ENCODE results near the gene CCR1. TPM values are rescaled to one million over a fixed set of nuclear protein-coding genes. Genes with fewer than 3 reads are reported as not detected.

CCR1 gene
- total RNA-seq, 3 donors from 2014 or later, result 4.3 to 15.0 (median 9.2) TPM

DNA sequence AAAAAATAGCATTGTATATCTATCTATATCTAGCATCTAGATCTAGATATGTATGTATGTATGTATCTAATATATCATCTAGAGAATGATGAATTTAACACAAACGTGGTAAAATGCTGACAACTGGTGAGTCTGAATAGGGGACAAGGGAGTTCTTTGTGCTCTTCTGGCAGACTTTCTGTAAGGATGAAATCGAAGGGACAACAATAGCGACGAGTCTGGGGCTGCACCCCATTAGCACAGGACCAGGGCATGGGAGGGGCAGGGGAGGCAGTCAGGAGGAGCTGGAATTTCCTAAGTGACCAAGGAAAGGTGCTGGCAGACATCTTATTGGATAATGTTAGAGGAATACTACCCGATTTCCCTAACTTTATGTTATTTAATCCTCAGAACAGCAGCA lies 7.9 kb downstream of the CCR1 start:
- no peak overlapping the region for H3K27ac ChIP-seq
- TF ChIP-seq POLR2AphosphoS5 (IDR thresholded peaks at IDR 0.05) (no peak), POLR2A (IDR thresholded peaks at IDR 0.05) (no peak)
- TF ChIP-seq, protein P1, sequence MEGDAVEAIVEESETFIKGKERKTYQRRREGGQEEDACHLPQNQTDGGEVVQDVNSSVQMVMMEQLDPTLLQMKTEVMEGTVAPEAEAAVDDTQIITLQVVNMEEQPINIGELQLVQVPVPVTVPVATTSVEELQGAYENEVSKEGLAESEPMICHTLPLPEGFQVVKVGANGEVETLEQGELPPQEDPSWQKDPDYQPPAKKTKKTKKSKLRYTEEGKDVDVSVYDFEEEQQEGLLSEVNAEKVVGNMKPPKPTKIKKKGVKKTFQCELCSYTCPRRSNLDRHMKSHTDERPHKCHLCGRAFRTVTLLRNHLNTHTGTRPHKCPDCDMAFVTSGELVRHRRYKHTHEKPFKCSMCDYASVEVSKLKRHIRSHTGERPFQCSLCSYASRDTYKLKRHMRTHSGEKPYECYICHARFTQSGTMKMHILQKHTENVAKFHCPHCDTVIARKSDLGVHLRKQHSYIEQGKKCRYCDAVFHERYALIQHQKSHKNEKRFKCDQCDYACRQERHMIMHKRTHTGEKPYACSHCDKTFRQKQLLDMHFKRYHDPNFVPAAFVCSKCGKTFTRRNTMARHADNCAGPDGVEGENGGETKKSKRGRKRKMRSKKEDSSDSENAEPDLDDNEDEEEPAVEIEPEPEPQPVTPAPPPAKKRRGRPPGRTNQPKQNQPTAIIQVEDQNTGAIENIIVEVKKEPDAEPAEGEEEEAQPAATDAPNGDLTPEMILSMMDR (IDR thresholded peaks at IDR 0.05), result no peak
- no peaks in the 10 kb centered on the region for H3K27me3 ChIP-seq
- no peak for DNase-seq (ENCODE audit: low spot score in 2 of 2)
- H3K4me3 ChIP-seq, result no peak overlapping the region
- H3K36me3 ChIP-seq, result no peaks in the 10 kb centered on the region
- peaks cover 0 to 4% of the 10 kb centered on the region in 2 donors for H3K9me3 ChIP-seq
- H3K4me1 ChIP-seq, result no peaks in the 10 kb centered on the region
- intact Hi-C loops (cut with DNase I; ENCODE audit: low total_unique reads), result no loop called here

DNA sequence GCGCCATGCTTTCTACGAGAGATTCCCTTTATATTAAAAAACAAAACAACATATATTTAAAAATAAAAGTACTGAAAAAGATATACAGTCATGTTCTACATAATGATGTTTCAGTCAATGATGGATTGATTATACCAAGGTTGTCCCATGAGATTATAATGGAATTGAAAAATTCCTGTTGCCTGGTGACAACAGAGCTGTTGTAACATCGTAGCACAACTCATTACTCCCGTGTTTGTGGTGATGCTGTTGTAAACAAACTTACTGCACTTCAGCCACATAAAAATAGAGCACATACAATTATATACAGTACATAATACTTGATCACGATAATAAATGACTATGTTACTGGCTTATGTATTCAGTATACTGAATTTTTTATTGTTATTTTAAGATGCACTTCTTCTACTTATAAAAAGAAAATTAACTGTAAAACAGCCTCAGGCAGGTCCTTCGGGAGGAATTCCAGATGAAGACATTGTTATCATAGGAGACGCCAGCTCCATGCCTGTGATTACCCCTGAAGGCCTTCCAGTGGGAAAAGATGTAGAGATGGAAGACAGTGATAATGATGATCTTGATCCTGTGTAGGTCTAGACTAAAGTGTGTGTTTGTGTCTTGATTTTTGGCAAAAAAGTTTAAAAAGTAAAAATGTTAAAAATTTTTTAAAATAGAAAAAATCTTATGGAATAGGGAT lies 11.7 kb downstream of the CCR1 start:
- Histone ChIP-seq H3K9me3 (peaks cover 11 to 27% of the 10 kb centered on the region in 2 donors), H3K27me3 (no peaks in the 10 kb centered on the region), H3K27ac (no peak overlapping the region), H3K36me3 (no peaks in the 10 kb centered on the region), H3K4me1 (no peaks in the 10 kb centered on the region), H3K4me3 (no peak overlapping the region)
- no peak for DNase-seq (ENCODE audit: low spot score in 2 of 2)
- TF ChIP-seq POLR2AphosphoS5 (IDR thresholded peaks at IDR 0.05), result no peak
- TF ChIP-seq, protein P1 (IDR thresholded peaks at IDR 0.05), result no peak
- no peak for TF ChIP-seq POLR2A (IDR thresholded peaks at IDR 0.05)
- intact Hi-C loops (cut with DNase I; ENCODE audit: low total_unique reads), result no loop called here

DNA sequence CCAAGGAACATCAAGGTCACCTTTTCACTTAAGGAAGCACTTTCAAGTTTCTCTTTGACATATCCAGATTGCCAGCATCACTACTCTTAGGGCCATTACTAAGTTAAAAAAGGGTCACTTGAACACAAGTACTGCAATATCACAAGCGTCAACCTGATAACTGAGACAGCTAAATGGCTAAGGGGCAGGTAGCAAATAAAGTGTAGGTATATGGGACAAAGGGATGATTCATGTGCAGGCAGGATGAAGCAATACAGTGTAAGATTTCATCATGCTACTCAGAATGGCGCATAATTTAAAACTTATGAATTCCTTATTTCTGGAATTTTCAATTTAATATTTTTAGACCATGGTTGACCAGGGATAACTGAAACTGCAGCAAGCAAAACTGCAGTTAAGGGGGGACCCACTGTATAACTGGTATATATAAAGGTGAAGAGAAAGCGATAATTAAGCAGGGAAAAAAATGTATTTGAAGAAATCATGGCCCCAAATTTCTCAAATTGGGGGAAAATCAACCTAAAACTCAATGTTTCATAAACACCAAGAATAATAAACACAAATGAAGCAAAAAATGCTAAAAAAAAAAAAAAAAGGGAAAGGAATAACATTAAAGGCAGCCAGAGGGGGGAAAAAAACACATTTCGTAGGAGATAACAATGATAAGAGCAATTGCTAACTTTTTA lies 13.1 kb downstream of the CCR1 start:
- H3K27ac ChIP-seq, result no peak overlapping the region
- peaks cover 11 to 27% of the 10 kb centered on the region in 2 donors for H3K9me3 ChIP-seq
- H3K36me3 ChIP-seq, result no peaks in the 10 kb centered on the region
- no peak overlapping the region for H3K4me3 ChIP-seq
- H3K4me1 ChIP-seq, result no peaks in the 10 kb centered on the region
- TF ChIP-seq POLR2AphosphoS5 (IDR thresholded peaks at IDR 0.05), result no peak
- no peak for TF ChIP-seq POLR2A (IDR thresholded peaks at IDR 0.05)
- TF ChIP-seq, protein P1 (IDR thresholded peaks at IDR 0.05), result no peak
- DNase-seq (ENCODE audit: low spot score in 2 of 2), result no peak
- H3K27me3 ChIP-seq, result no peaks in the 10 kb centered on the region
- intact Hi-C loops (cut with DNase I; ENCODE audit: low total_unique reads), result no loop called here

DNA sequence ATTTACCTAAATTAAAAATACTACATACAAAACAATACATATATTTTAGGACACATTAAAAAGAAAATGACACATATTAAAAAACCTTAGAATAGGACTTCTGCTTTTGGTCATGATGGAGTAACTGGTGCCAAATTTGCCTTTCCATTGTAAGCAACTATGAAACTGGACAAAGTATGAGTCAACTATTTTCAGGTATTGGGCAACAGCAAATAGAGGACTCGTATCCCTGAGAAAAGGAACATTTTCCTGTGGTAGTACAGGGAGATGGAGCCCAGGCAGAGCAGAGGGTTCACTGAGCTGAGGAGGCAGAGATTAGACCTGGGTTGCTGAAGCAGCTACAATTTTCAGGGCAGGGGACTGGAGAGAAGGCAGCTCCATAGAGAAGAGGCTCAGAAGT lies 14.7 kb downstream of the CCR1 start:
- Histone ChIP-seq H3K4me3 (no peak overlapping the region), H3K27ac (no peak overlapping the region), H3K9me3 (peaks cover 11 to 27% of the 10 kb centered on the region in 2 donors), H3K27me3 (no peaks in the 10 kb centered on the region), H3K4me1 (no peaks in the 10 kb centered on the region), H3K36me3 (no peaks in the 10 kb centered on the region)
- DNase-seq (ENCODE audit: low spot score in 2 of 2), result no peak
- intact Hi-C loops (cut with DNase I; ENCODE audit: low total_unique reads), result no loop called here
- no peak for TF ChIP-seq POLR2AphosphoS5 (IDR thresholded peaks at IDR 0.05)

DNA sequence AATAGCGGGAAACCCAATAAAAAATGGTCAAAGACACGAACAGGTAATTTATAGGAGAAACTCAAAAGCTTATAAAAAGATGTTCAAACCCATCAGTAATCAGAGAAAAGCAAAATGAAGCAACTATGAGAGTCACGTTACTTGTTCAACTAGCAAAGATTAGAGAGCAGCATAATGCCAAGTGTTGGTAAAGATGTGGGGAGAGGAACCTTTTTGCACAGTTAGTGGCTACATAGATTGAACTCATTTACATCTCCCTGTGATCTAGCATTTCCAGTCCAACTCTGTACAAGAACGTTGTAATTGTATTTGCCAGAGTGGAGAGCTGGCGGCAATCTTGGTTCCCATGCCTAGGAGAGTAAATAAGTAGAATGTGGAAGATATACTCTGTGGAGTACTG lies 15.2 kb downstream of the CCR1 start:
- no peak for DNase-seq (ENCODE audit: low spot score in 2 of 2)
- Histone ChIP-seq H3K36me3 (no peaks in the 10 kb centered on the region), H3K27ac (no peak overlapping the region), H3K27me3 (no peaks in the 10 kb centered on the region), H3K9me3 (peaks cover 11 to 27% of the 10 kb centered on the region in 2 donors), H3K4me1 (no peaks in the 10 kb centered on the region), H3K4me3 (no peak overlapping the region)
- TF ChIP-seq POLR2A (IDR thresholded peaks at IDR 0.05) (no peak), POLR2AphosphoS5 (IDR thresholded peaks at IDR 0.05) (no peak)
- TF ChIP-seq, protein P1 (IDR thresholded peaks at IDR 0.05), result no peak
- intact Hi-C loops (cut with DNase I; ENCODE audit: low total_unique reads), result no loop called here
